DOHH2 (cell line): ENCODE measurements around the gene COL1A2.

Experiments used
- CTCF ChIP-seq: fragments of 200-600 bp; sonication (generic); IDR thresholded peaks from one replicate; pipeline ENCODE4 v1.5.1; 2014; ENCODE audit warnings: antibody characterized with exemption, mild to moderate bottlenecking, low read depth, low read length; ENCODE audit not compliant: poor library complexity, severe bottlenecking
- EZH2phosphoT487 ChIP-seq: fragments of 200-600 bp; sonication (generic); IDR thresholded peaks from 2 replicates; pipeline ENCODE4 v1.6.1; 2017; ENCODE audit warnings: borderline replicate concordance, mild to moderate bottlenecking, antibody characterized with exemption, low read length, moderate library complexity, mixed read lengths

GRCh38 chr7:94422136-94422535 is 27.4 kb downstream of the COL1A2 start:
- TF ChIP-seq EZH2phosphoT487 (no peak), CTCF (no peak)
